Measurements from ENCODE around the gene S1PR1. TPM values are rescaled to one million over a fixed set of nuclear protein-coding genes. Genes with fewer than 3 reads are reported as not detected.
"Not testable (repeated sequence)": the region's sequence is repeated elsewhere in the genome, so short reads cannot be mapped to it uniquely, and the experiment has no call there.

S1PR1 gene
- total RNA-seq, result 10 to 100 TPM in 2 of 6 experiments, 1 to 10 TPM in 4; 9.0 to 14.8 (median 9.3) TPM
- long read RNA-seq, partial matches to known transcripts, result 0 of 2 reads
- long read RNA-seq, other reads (novel, unspliced or antisense), result 1 of 2 reads

GRCh38 chr1:101236516-101237228 lies at the start of gene S1PR1:
TSS of gene S1PR1 (plus strand) at chr1:101237019. CDS start at chr1:101238985, 1,966 bp downstream.
- H3K27ac ChIP-seq, result peak within 1 kb of the TSS; percentile 67 to 84 (median 79)
- intact Hi-C loops (cut with DNase I), result no loop called here
- WGBS (ENCODE audit: insufficient coverage, low coverage, low lambda C conversion rate, missing lambda C conversion rate), result 0% methylated on average over 14 of the region's 46 CpGs

GRCh38 chr1:101187297-101187696 lies 49.5 kb upstream of the S1PR1 start:
- no peak for TF ChIP-seq POLR2A (IDR thresholded peaks at IDR 0.05)
- no peak for TF ChIP-seq CTCF (IDR thresholded peaks at IDR 0.05)
- no peak overlapping the region for H3K4me3 ChIP-seq
- no peaks in the 10 kb centered on the region for H3K9me3 ChIP-seq
- ATAC-seq, result peak in 2 of 4 donors; percentile 20 to 49
- intact Hi-C loops (cut with DNase I), result no loop called here
- no peak overlapping the region for H3K27ac ChIP-seq
- no peak for DNase-seq
- H3K27me3 ChIP-seq, result no peaks in the 10 kb centered on the region
- no peaks in the 10 kb centered on the region for H3K36me3 ChIP-seq
- no peaks in the 10 kb centered on the region for H3K4me1 ChIP-seq

More at GRCh38 chr1:101236516-101237228, at the start of gene S1PR1:
- no peaks in the 10 kb centered on the region for H3K9me3 ChIP-seq
- H3K4me1 ChIP-seq, result no peaks in the 10 kb centered on the region
- ATAC-seq, result peak; percentile 55 to 72 (median 66)
- TF ChIP-seq POLR2A (IDR thresholded peaks at IDR 0.05), result no peak
- TF ChIP-seq CTCF (IDR thresholded peaks at IDR 0.05), result no peak
- H3K27me3 ChIP-seq, result no peaks in the 10 kb centered on the region
- DNase-seq, result peak; percentile 83
- H3K4me3 ChIP-seq, result peak within 1 kb of the TSS; percentile 53 to 74 (median 69)
- peaks cover 0 to 19% (median 0%) of the 10 kb centered on the region in 4 donors for H3K36me3 ChIP-seq

- intact Hi-C loops (cut with DNase I), result no loop called here
Measured at GRCh38 chr1:101188331-101188730, 48.5 kb upstream of the S1PR1 start.

GRCh38 chr1:101188968-101189367 lies 47.9 kb upstream of the S1PR1 start:
- H3K27me3 ChIP-seq; H3K27ac ChIP-seq; H3K4me3 ChIP-seq; H3K9me3 ChIP-seq; ATAC-seq; DNase-seq; H3K36me3 ChIP-seq; intact Hi-C loops (cut with DNase I); H3K4me1 ChIP-seq: not testable (repeated sequence)

More at GRCh38 chr1:101188331-101188730, 48.5 kb upstream of the S1PR1 start:
- DNase-seq, result no peak
- H3K27me3 ChIP-seq, result no peaks in the 10 kb centered on the region
- no peaks in the 10 kb centered on the region for H3K36me3 ChIP-seq
- no peaks in the 10 kb centered on the region for H3K9me3 ChIP-seq
- ATAC-seq, result no peak
- no peak overlapping the region for H3K4me3 ChIP-seq
- TF ChIP-seq CTCF (IDR thresholded peaks at IDR 0.05), result no peak
- no peak for TF ChIP-seq POLR2A (IDR thresholded peaks at IDR 0.05)
- H3K27ac ChIP-seq, result no peak overlapping the region
- 75% methylated on average over 1 of the region's 1 CpG for WGBS (ENCODE audit: insufficient coverage, low coverage, low lambda C conversion rate, missing lambda C conversion rate)
- no peaks in the 10 kb centered on the region for H3K4me1 ChIP-seq

GRCh38 chr1:101190441-101190840 lies 46.4 kb upstream of the S1PR1 start:
- DNase-seq (no peak), ATAC-seq (no peak)
- Histone ChIP-seq H3K9me3 (no peaks in the 10 kb centered on the region), H3K36me3 (no peaks in the 10 kb centered on the region), H3K4me1 (peaks cover 0 to 9% (median 4%) of the 10 kb centered on the region in 4 donors), H3K27me3 (no peaks in the 10 kb centered on the region), H3K27ac (no peak overlapping the region), H3K4me3 (no peak overlapping the region)
- WGBS (ENCODE audit: insufficient coverage, low coverage, low lambda C conversion rate, missing lambda C conversion rate), result 50% methylated on average over 4 of the region's 4 CpGs
- intact Hi-C loops (cut with DNase I), result no loop called here
- TF ChIP-seq CTCF (IDR thresholded peaks at IDR 0.05) (no peak), POLR2A (IDR thresholded peaks at IDR 0.05) (no peak)
